H9 (cell line): ENCODE measurements around the gene JPH2. TPM values are rescaled to one million over a fixed set of nuclear protein-coding genes. Genes with fewer than 3 reads are reported as not detected.
A peak's percentile ranks its signal among the peaks of the same experiment; 100 is the strongest.

Experiments used
- DNase-seq: peaks from one replicate; pipeline ENCODE4 v3.0.0-alpha.2; 2017
- H2AFZ ChIP-seq: one replicate; pipeline ENCODE4 v1.6.1; 2013; ENCODE audit warnings: mild to moderate bottlenecking, low read length, control low read depth, moderate library complexity
- H2AK5ac ChIP-seq: 2 replicates; pipeline ENCODE4 v1.6.1; 2013; ENCODE audit warnings: low read length, control low read depth, mixed read lengths; ENCODE audit not compliant: insufficient read length
- H2BK120ac ChIP-seq: one replicate; pipeline ENCODE4 v1.6.1; 2013; ENCODE audit warnings: low read depth, mild to moderate bottlenecking, low read length, control low read depth, inconsistent platforms; ENCODE audit not compliant: poor library complexity, severe bottlenecking
- H2BK12ac ChIP-seq: 2 replicates; pipeline ENCODE4 v1.6.1; 2013; ENCODE audit warnings: low read length, control low read depth, mixed read lengths, low read depth; ENCODE audit not compliant: insufficient read length
- H2BK15ac ChIP-seq: 2 replicates; pipeline ENCODE4 v1.6.1; 2013; ENCODE audit warnings: low read depth, low read length, control low read depth
- H2BK20ac ChIP-seq: one replicate; pipeline ENCODE4 v1.6.1; 2013; ENCODE audit warnings: low read depth, mild to moderate bottlenecking, low read length, control low read depth, inconsistent platforms; ENCODE audit not compliant: poor library complexity, severe bottlenecking
- H2BK5ac ChIP-seq: 2 replicates; pipeline ENCODE4 v1.6.1; 2013; ENCODE audit warnings: low read length, control low read depth, mixed read lengths; ENCODE audit not compliant: insufficient read length
- H3K14ac ChIP-seq: 2 replicates; pipeline ENCODE4 v1.6.1; 2013; ENCODE audit warnings: low read length, control low read depth; ENCODE audit not compliant: insufficient read depth
- H3K18ac ChIP-seq: 2 replicates; pipeline ENCODE4 v1.6.1; 2013; ENCODE audit warnings: low read depth, mild to moderate bottlenecking, mixed read lengths, low read length, control low read depth; ENCODE audit not compliant: insufficient read length
- H3K23ac ChIP-seq: 2 replicates; pipeline ENCODE4 v1.6.1; 2013; ENCODE audit warnings: low read length, control low read depth, mixed read lengths, low read depth; ENCODE audit not compliant: insufficient read length
- H3K23me2 ChIP-seq: 2 replicates; pipeline ENCODE4 v1.6.1; 2013; ENCODE audit warnings: low read depth, mild to moderate bottlenecking, mixed read lengths, low read length, control low read depth; ENCODE audit not compliant: insufficient read length, poor library complexity, severe bottlenecking
- H3K27ac ChIP-seq: 2 replicates; pipeline ENCODE4 v1.5.1; 2013; ENCODE audit warnings: low read length, control low read depth, mixed read lengths, low read depth; ENCODE audit not compliant: insufficient read length
- H3K27me3 ChIP-seq: 2 replicates; pipeline ENCODE4 v1.6.1; 2013; ENCODE audit warnings: low read length, control low read depth, inconsistent platforms; ENCODE audit not compliant: insufficient read depth
- H3K4ac ChIP-seq: 2 replicates; pipeline ENCODE4 v1.6.1; 2013; ENCODE audit warnings: low read depth, mild to moderate bottlenecking, control low read depth, inconsistent platforms, low read length, moderate library complexity
- H3K4me1 ChIP-seq: 2 replicates; pipeline ENCODE4 v1.6.1; 2013; ENCODE audit warnings: low read length, control low read depth, inconsistent platforms; ENCODE audit not compliant: insufficient read depth
- H3K4me2 ChIP-seq: 2 replicates; pipeline ENCODE4 v1.6.1; 2013; ENCODE audit warnings: low read length, control low read depth, mixed read lengths; ENCODE audit not compliant: insufficient read length, insufficient read depth
- H3K56ac ChIP-seq: 2 replicates; pipeline ENCODE4 v1.6.1; 2013; ENCODE audit warnings: low read depth, mild to moderate bottlenecking, mixed read lengths, low read length, control low read depth; ENCODE audit not compliant: insufficient read length
- H3K79me1 ChIP-seq: 2 replicates; pipeline ENCODE4 v1.6.1; 2013; ENCODE audit warnings: low read depth, mild to moderate bottlenecking, moderate library complexity, low read length, control low read depth, inconsistent platforms; ENCODE audit not compliant: insufficient read depth, poor library complexity, severe bottlenecking
- H3K79me2 ChIP-seq: 2 replicates; pipeline ENCODE4 v1.6.1; 2013; ENCODE audit warnings: low read length, control low read depth, inconsistent platforms; ENCODE audit not compliant: insufficient read depth
- H3K9ac ChIP-seq: 2 replicates; pipeline ENCODE4 v1.6.1; 2013; ENCODE audit warnings: low read length, control low read depth, mixed read lengths; ENCODE audit not compliant: insufficient read length; ENCODE audit errors: extremely low read depth
- H3K9me3 ChIP-seq: one replicate; pipeline ENCODE4 v1.6.1; 2013; ENCODE audit warnings: low read depth, low read length, inconsistent platforms; ENCODE audit not compliant: control insufficient read depth
- H3T11ph ChIP-seq: one replicate; pipeline ENCODE4 v1.6.1; 2013; ENCODE audit warnings: mild to moderate bottlenecking, low read length, control low read depth, inconsistent platforms
- H4K20me1 ChIP-seq: one replicate; pipeline ENCODE4 v1.6.1; 2013; ENCODE audit not compliant: control insufficient read depth, insufficient read length, insufficient read depth
- H4K5ac ChIP-seq: 2 replicates; pipeline ENCODE4 v1.6.1; 2013; ENCODE audit warnings: low read depth, mild to moderate bottlenecking, mixed read lengths, low read length, control low read depth; ENCODE audit not compliant: insufficient read length
- H4K8ac ChIP-seq: replicated peaks from 2 replicates; pipeline ENCODE4 v1.6.1; 2013; ENCODE audit warnings: low read length, control low read depth, mixed read lengths, low read depth; ENCODE audit not compliant: insufficient read length
- H4K91ac ChIP-seq: 2 replicates; pipeline ENCODE4 v1.6.1; 2013; ENCODE audit warnings: low read depth, mild to moderate bottlenecking, moderate library complexity, mixed read lengths, low read length, control low read depth; ENCODE audit not compliant: insufficient read length
- H3K27ac Mint-ChIP-seq, 3 experiments: 2 replicates in 2 of 3; 3 replicates in 1 of 3; pipeline ENCODE4 v1.8.0; 2020 to 2021; ENCODE audit warnings: mixed read lengths in 3 of 3, mild to moderate bottlenecking in 1 of 3, moderate library complexity in 1 of 3
- H3K27me3 Mint-ChIP-seq: 2 replicates; pipeline ENCODE4 v1.8.0; 2021; ENCODE audit warnings: low read depth, mild to moderate bottlenecking, moderate library complexity, mixed read lengths
- H3K36me3 Mint-ChIP-seq, 3 experiments: 2 replicates in 2 of 3; 3 replicates in 1 of 3; pipeline ENCODE4 v1.8.0; 2020 to 2021; ENCODE audit warnings: low read depth in 3 of 3, mixed read lengths in 3 of 3; ENCODE audit not compliant: insufficient read depth in 1 of 3
- H3K4me1 Mint-ChIP-seq, 2 experiments: 2 replicates each; pipeline ENCODE4 v1.8.0; 2020; ENCODE audit warnings: mixed read lengths in 2 of 2
- H3K4me3 Mint-ChIP-seq, 2 experiments: 2 replicates in 1 of 2; 3 replicates in 1 of 2; pipeline ENCODE4 v1.8.0; 2020 to 2021; ENCODE audit warnings: mild to moderate bottlenecking in 2 of 2, mixed read lengths in 2 of 2, moderate library complexity in 1 of 2
- H3K9me3 Mint-ChIP-seq, 2 experiments: 2 replicates in 1 of 2; 3 replicates in 1 of 2; pipeline ENCODE4 v1.8.0; 2020; ENCODE audit warnings: mild to moderate bottlenecking in 2 of 2, mixed read lengths in 2 of 2, moderate library complexity in 1 of 2
- CTCF ChIP-seq: fragments of 200-600 bp; sonication (generic); conservative IDR thresholded peaks from 3 replicates; pipeline ENCODE4 v1.8.0; 2021; ENCODE audit warnings: antibody characterized with exemption, mild to moderate bottlenecking
- WGBS: extraction: QIAGEN DNeasy Blood & Tissue Kit; methylation state at CpG from one replicate; pipeline ENCODE4 v1.1.7; 2013; ENCODE audit warnings: missing lambda C conversion rate, low lambda C conversion rate, mixed read lengths; ENCODE audit not compliant: insufficient read length; ENCODE audit errors: extremely low coverage; 5-methylcytosine and 5-hydroxymethylcytosine counted together
- total RNA-seq: library from RNA; stranded (reverse); gene quantifications from 2 replicates; pipeline ENCODE4 v1.2.1, GENCODE V29; 2021

JPH2 gene
- total RNA-seq, 1 experiment from 2014 or later: 0.31 TPM

DNA sequence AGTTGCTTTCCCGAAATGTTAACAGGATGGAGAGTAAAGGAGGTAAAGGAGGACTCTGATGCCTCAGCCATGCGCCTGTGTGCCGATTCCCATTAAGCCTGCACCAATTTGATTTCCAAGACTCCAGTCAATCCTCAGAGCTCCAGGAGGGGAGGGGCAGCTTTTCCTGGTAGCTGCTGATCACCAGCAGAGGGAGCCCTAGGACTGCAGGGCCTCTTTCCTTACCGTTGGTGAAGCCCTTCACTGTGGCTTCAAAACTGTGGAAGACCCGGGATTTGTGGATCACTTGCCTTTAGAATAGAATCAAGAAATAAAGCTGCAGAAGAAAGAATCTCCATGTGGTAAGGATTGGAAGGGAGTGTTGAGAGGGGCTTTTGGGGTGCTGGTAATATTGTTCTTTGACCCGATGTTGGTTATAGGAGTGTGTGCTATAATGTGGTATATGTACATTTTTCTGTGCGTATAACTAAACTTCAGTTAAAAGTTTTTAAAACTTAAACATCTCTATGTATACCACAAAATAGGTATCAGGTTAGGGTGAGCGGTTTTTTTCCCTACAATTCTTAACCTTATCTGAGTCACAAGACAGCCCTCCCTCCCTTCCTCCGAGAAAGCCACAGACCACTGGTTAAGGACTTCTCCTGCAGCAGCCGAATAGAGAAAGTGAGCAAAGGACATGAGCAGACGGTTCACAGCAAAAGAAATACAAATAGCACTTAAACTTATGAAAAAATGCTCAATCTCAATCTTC, 30.5 kb upstream of the JPH2 start:
- Histone ChIP-seq H4K91ac (no peak overlapping the region), H3K4me1 (no peaks in the 10 kb centered on the region), H3K56ac (no peak overlapping the region), H3K23me2 (no peaks in the 10 kb centered on the region), H3K4ac (no peak overlapping the region), H3K4me2 (no peak overlapping the region), H3K27me3 (no peaks in the 10 kb centered on the region), H2BK120ac (no peak overlapping the region), H2BK12ac (no peak overlapping the region), H3K27ac (no peak overlapping the region), H2AK5ac (no peak overlapping the region), H3T11ph (no peak overlapping the region), H2BK15ac (no peak overlapping the region), H3K9ac (no peak overlapping the region), H3K23ac (no peak overlapping the region), H2BK20ac (no peak overlapping the region), H4K20me1 (no peaks in the 10 kb centered on the region), H3K14ac (no peak overlapping the region), H3K79me1 (no peaks in the 10 kb centered on the region), H4K8ac (no peak overlapping the region), H4K5ac (no peak overlapping the region), H2AFZ (no peak overlapping the region), H3K79me2 (no peaks in the 10 kb centered on the region), H2BK5ac (no peak overlapping the region), H3K9me3 (no peaks in the 10 kb centered on the region), H3K18ac (no peak overlapping the region)
- Mint-ChIP-seq H3K36me3 (no peaks in the 10 kb centered on the region), H3K9me3 (no peaks in the 10 kb centered on the region), H3K4me3 (no peak overlapping the region; a peak in 1 of 5 replicates), H3K27me3 (no peaks in the 10 kb centered on the region), H3K27ac (0 out of 7 replicates have a peak overlapping the region, but pooled peaks of 1 of the 3 experiments have one; percentile 45), H3K4me1 (peaks cover 21 to 27% of the 10 kb centered on the region in 2 experiments)
- WGBS: no CpG with 5 or more reads among the region's 11 CpGs
- peak; percentile 97 for TF ChIP-seq CTCF
- DNase-seq: peak; percentile 82
